Endothelial cell (in vitro differentiated cells): ENCODE results near the gene HBS1L. TPM values are rescaled to one million over a fixed set of nuclear protein-coding genes. Genes with fewer than 3 reads are reported as not detected.

Source experiments
- DNase-seq: peaks from one replicate; pipeline ENCODE4 v3.0.0; 2021; ENCODE audit warnings: low spot score
- H3K27ac Mint-ChIP-seq: one replicate; pipeline ENCODE4 v1.8.0; 2021; ENCODE audit warnings: mixed read lengths, inconsistent platforms; ENCODE audit not compliant: unreplicated experiment
- H3K27me3 Mint-ChIP-seq: one replicate; pipeline ENCODE4 v1.8.0; 2021; ENCODE audit warnings: mild to moderate bottlenecking, moderate library complexity, mixed read lengths, inconsistent platforms; ENCODE audit not compliant: unreplicated experiment
- H3K36me3 Mint-ChIP-seq: one replicate; pipeline ENCODE4 v1.8.0; 2021; ENCODE audit warnings: mild to moderate bottlenecking, low read depth, mixed read lengths, inconsistent platforms; ENCODE audit not compliant: unreplicated experiment
- H3K4me1 Mint-ChIP-seq: one replicate; pipeline ENCODE4 v1.8.0; 2021; ENCODE audit warnings: mild to moderate bottlenecking, mixed read lengths, inconsistent platforms; ENCODE audit not compliant: unreplicated experiment
- H3K4me3 Mint-ChIP-seq: one replicate; pipeline ENCODE4 v1.8.0; 2021; ENCODE audit warnings: mild to moderate bottlenecking, mixed read lengths, inconsistent platforms; ENCODE audit not compliant: unreplicated experiment
- H3K9me3 Mint-ChIP-seq: one replicate; pipeline ENCODE4 v1.8.0; 2021; ENCODE audit warnings: mixed read lengths, inconsistent platforms; ENCODE audit not compliant: unreplicated experiment
- CTCF ChIP-seq: fragments of 200-600 bp; sonication (generic); IDR thresholded peaks from one replicate; pipeline ENCODE4 v1.5.0; 2021; ENCODE audit warnings: antibody characterized with exemption; ENCODE audit not compliant: unreplicated experiment
- total RNA-seq: library from RNA; stranded (reverse); fragmentation: NEBNext Ultra II Directional; extraction: Animal tissue kit (Norgen Biotek cat#: 25700); gene quantifications from one replicate; pipeline ENCODE4 v1.2.1, GENCODE V29; 2021; ENCODE audit not compliant: unreplicated experiment

Gene HBS1L
- total RNA-seq, 1 donor from 2014 or later, result 93.3 TPM

DNA sequence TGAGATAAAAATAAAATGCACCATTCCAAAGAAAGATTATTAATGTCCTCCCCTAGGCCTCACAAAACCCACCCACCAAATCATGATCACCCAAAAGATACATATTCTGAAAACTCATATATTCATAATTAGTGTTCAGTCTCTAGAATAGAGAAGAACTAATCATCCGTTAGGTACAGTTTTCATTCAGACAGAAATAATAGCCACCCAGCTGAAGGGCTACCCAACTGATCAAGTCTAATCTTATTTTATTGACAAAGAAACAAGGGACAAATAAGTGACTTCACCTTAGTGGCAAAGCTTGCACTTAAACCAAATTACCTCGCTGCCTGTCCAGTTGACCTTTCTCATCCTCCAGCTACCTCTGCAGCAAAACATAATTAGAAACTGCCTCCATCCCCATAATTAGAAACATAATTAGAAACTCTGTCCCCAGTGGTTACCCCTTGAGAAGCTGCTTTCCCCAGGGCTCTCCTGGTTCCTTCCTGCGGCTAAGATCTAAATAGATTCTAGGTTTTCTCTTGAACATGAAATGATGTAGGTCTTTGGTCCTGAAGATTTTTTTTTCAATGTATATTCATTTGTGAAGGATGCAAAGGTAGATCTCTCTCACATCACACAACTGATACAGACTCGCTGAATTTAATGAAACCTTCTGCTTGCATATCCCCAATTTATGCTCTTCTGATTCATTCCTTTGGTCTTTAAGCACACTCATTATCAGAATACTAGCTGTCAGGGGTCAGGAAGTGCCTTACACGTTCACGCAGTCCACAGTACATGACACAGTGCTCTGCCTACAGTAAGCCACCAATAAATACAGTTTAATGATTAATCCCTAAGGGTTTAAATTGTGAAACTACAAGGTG is 46.3 kb downstream of the HBS1L start:
- H3K9me3 Mint-ChIP-seq, result no peaks in the 10 kb centered on the region
- no peak for TF ChIP-seq CTCF
- H3K36me3 Mint-ChIP-seq, result no peaks in the 10 kb centered on the region
- no peaks in the 10 kb centered on the region for H3K4me1 Mint-ChIP-seq
- no peak for DNase-seq
- H3K27me3 Mint-ChIP-seq, result no peaks in the 10 kb centered on the region
- H3K27ac Mint-ChIP-seq, result no peak overlapping the region
- H3K4me3 Mint-ChIP-seq, result no peak overlapping the region

DNA sequence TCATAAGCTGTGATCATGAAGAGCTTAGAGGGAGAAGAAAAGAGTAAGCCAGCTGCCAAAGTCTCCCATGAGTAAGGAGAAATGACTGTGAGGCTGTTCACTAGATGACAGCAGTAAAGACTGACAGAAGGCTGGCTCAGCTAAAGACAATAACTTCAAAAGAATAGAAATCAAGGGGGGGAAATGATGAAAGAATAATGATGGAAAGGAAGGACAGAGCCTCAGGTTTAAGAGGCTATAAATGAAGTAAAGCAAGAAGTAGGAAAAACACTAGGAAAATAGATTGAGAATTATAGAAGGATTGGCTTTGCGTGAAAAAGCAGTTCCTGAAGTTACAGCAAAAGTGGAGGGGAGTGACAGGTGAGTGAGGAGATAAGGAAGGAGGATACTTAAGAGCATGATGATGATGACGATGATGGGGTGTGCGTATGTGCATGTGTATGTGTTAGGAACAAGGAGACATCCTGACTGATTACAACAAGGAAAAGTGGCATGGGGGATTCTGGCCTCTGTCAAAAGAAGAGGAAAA is 48.2 kb downstream of the HBS1L start:
- Mint-ChIP-seq H3K27ac (no peak overlapping the region), H3K4me1 (no peaks in the 10 kb centered on the region), H3K36me3 (no peaks in the 10 kb centered on the region), H3K27me3 (no peaks in the 10 kb centered on the region), H3K4me3 (no peak overlapping the region), H3K9me3 (no peaks in the 10 kb centered on the region)
- no peak for TF ChIP-seq CTCF
- DNase-seq, result no peak

- TF ChIP-seq CTCF, result no peak
- Mint-ChIP-seq H3K4me3 (no peak overlapping the region), H3K4me1 (no peaks in the 10 kb centered on the region), H3K27me3 (no peaks in the 10 kb centered on the region), H3K27ac (no peak overlapping the region), H3K9me3 (no peaks in the 10 kb centered on the region), H3K36me3 (no peaks in the 10 kb centered on the region)
- no peak for DNase-seq
Measured at GRCh38 chr6:135004399-135004798, 50.2 kb downstream of the HBS1L start.

- Mint-ChIP-seq H3K36me3 (no peaks in the 10 kb centered on the region), H3K27ac (no peak overlapping the region), H3K4me3 (no peak overlapping the region), H3K9me3 (no peaks in the 10 kb centered on the region), H3K27me3 (no peaks in the 10 kb centered on the region), H3K4me1 (no peaks in the 10 kb centered on the region)
- DNase-seq, result no peak
- no peak for TF ChIP-seq CTCF
Measured at GRCh38 chr6:135002974-135003703, 51.5 kb downstream of the HBS1L start.
